Endothelial cell of umbilical vein (primary cell): Measurements from ENCODE around the gene ARHGAP45. TPM values are rescaled to one million over a fixed set of nuclear protein-coding genes. Genes with fewer than 3 reads are reported as not detected.

Experiments used
- BruUV-seq: library from RNA; stranded (reverse); fragments of 400-500 nt; replicated peaks from 2 replicates; lab custom pipeline; 2021; lab: Mats Ljungman, UMichigan
- CTCF ChIA-PET: fragments of 300-600, 350-600 bp; sonication (Branson Sonifier 250); formaldehyde crosslinking; loops from one replicate; lab custom pipeline; 2021; ENCODE audit warnings: antibody characterized with exemption, inconsistent platforms; lab: Charles Lee
- POLR2A ChIA-PET: fragments of 300-600, 350-600 bp; sonication (Branson Sonifier 250); formaldehyde crosslinking; loops from one replicate; lab custom pipeline; 2021; ENCODE audit warnings: antibody characterized with exemption, inconsistent platforms; lab: Charles Lee
- DNase-seq: peaks from one replicate; pipeline ENCODE4 v3.0.0-alpha.2; 2011; ENCODE audit warnings: low read depth, low spot score
- FAIRE-seq: peaks from 2 replicates; lab custom pipeline; 2011; peaks lifted over from hg19 to GRCh38; lab: Jason Lieb, UNC
- H2AFZ ChIP-seq: 2 replicates; pipeline ENCODE4 v1.6.0; 2012; ENCODE audit warnings: low read depth, low read length, control low read depth, inconsistent platforms
- H3K27ac ChIP-seq: 2 replicates; pipeline ENCODE4 v1.5.1; 2011; ENCODE audit warnings: low read depth, mild to moderate bottlenecking, control low read depth, low read length, moderate library complexity; ENCODE audit not compliant: insufficient read depth
- H3K27me3 ChIP-seq, 2 experiments: 2 replicates each; pipeline versions ENCODE4 v1.6.0 to v1.6.1; 2011; ENCODE audit warnings: low read length in 2 of 2, mixed read lengths in 1 of 2; ENCODE audit not compliant: control insufficient read depth in 2 of 2, insufficient read depth in 2 of 2
- H3K36me3 ChIP-seq, 2 experiments: 2 replicates in 1 of 2; 3 replicates in 1 of 2; pipeline ENCODE4 v1.5.1; 2011; ENCODE audit warnings: low read length in 2 of 2, mild to moderate bottlenecking in 1 of 2, moderate library complexity in 1 of 2; ENCODE audit not compliant: control insufficient read depth in 2 of 2, insufficient read depth in 2 of 2; ENCODE audit errors: extremely low read depth in 1 of 2
- H3K4me1 ChIP-seq: 3 replicates; pipeline ENCODE4 v1.5.1; 2011; ENCODE audit warnings: mild to moderate bottlenecking, low read length; ENCODE audit not compliant: control insufficient read depth, insufficient read depth; ENCODE audit errors: extremely low read depth
- H3K4me2 ChIP-seq: 2 replicates; pipeline ENCODE4 v1.6.1; 2011; ENCODE audit warnings: low read length, control low read depth, mixed read lengths; ENCODE audit not compliant: insufficient read depth
- H3K4me3 ChIP-seq, 3 experiments: fragments of 200-600 bp in 1 of 3; sonication (generic), shearing (Covaris generic) in 1 of 3; replicated peaks in 1 of 3; 2 replicates each; pipeline ENCODE4 v1.5.1; 2011 to 2016; ENCODE audit warnings: control low read depth in 3 of 3, low read length in 3 of 3, mild to moderate bottlenecking in 2 of 3, inconsistent platforms in 1 of 3, low read depth in 1 of 3, moderate library complexity in 1 of 3; ENCODE audit not compliant: insufficient read depth in 1 of 3
- H3K79me2 ChIP-seq: 2 replicates; pipeline ENCODE4 v1.6.0; 2012; ENCODE audit warnings: low read length, inconsistent platforms; ENCODE audit not compliant: control insufficient read depth, insufficient read depth
- H3K9ac ChIP-seq: replicated peaks from 2 replicates; pipeline ENCODE3; 2011; ENCODE audit warnings: low read length, control low read depth; ENCODE audit not compliant: insufficient read depth; ENCODE audit errors: extremely low read depth
- H3K9me1 ChIP-seq: replicated peaks from 3 replicates; pipeline ENCODE4 v1.6.0; 2011; ENCODE audit warnings: mild to moderate bottlenecking, low read length; ENCODE audit not compliant: control insufficient read depth, insufficient read depth; ENCODE audit errors: extremely low read depth
- H3K9me3 ChIP-seq: replicated peaks from 2 replicates; pipeline ENCODE4 v1.5.1; 2012; ENCODE audit warnings: low read length, inconsistent platforms; ENCODE audit not compliant: control insufficient read depth, insufficient read depth
- H4K20me1 ChIP-seq: replicated peaks from 2 replicates; pipeline ENCODE3; 2011; ENCODE audit warnings: mild to moderate bottlenecking, low read length; ENCODE audit not compliant: control insufficient read depth, insufficient read depth; ENCODE audit errors: extremely low read depth
- EZH2 ChIP-seq: IDR thresholded peaks from 2 replicates; pipeline ENCODE4 v1.6.1; 2012; ENCODE audit warnings: borderline replicate concordance, low read depth, mild to moderate bottlenecking, moderate library complexity, low read length, inconsistent platforms; ENCODE audit not compliant: severe bottlenecking
- FOS ChIP-seq: IDR thresholded peaks from 2 replicates; pipeline ENCODE4 v1.6.1; 2011; ENCODE audit warnings: mild to moderate bottlenecking, low read length, moderate library complexity, borderline replicate concordance; ENCODE audit not compliant: insufficient read depth
- GATA2 ChIP-seq: IDR thresholded peaks from 2 replicates; pipeline ENCODE4 v1.7.0; 2011; ENCODE audit warnings: low read depth, mild to moderate bottlenecking, moderate library complexity, mixed read lengths, low read length; ENCODE audit not compliant: insufficient read length, insufficient read depth
- JUN ChIP-seq: IDR thresholded peaks from 2 replicates; pipeline ENCODE4 v1.6.1; 2011; ENCODE audit warnings: borderline replicate concordance, low read depth; ENCODE audit not compliant: insufficient read length, insufficient read depth
- MYC ChIP-seq: IDR thresholded peaks from one replicate; pipeline ENCODE4 v1.6.1; 2011; ENCODE audit warnings: mild to moderate bottlenecking, low read depth, low read length
- POLR2A ChIP-seq: IDR thresholded peaks from 2 replicates; pipeline ENCODE4 v1.6.1; 2012; ENCODE audit warnings: low read depth, mild to moderate bottlenecking, control low read depth, low read length
- POLR2AphosphoS5 ChIP-seq: IDR thresholded peaks from 2 replicates; pipeline ENCODE4 v1.6.1; 2012; ENCODE audit warnings: low read depth, mild to moderate bottlenecking, control low read depth, low read length, moderate library complexity; ENCODE audit not compliant: insufficient read depth
- dilution Hi-C: fragments of 300-500 bp; cut with MboI; formaldehyde crosslinking; loops from one replicate; pipeline ENCODE4 v1.15.0; 2019; ENCODE audit warnings: low sequenced_read_pairs; ENCODE audit not compliant: extremely low pct_ligation_motif_present
- intact Hi-C: fragments of 100-400 bp; cut with micrococcal nuclease; formaldehyde crosslinking; loops from one replicate; pipeline ENCODE4 v1.10.0; 2022
- polyA plus RNA-seq, 4 experiments: library from polyadenylated mRNA; depleted of rRNA in 3 of 4; stranded (reverse) in 3 of 4; unstranded in 1 of 4; fragments of >200 nt; gene quantifications; 2 replicates each; pipeline versions ENCODE4 v1.2.1 to v1.2.3, GENCODE V29; 2011 to 2012; ENCODE audit warnings: missing spikeins in 1 of 4
- total RNA-seq: library from RNA; stranded (reverse); gene quantifications from 2 replicates; pipeline ENCODE4 v1.2.3, GENCODE V29; 2021
- TF ChIP-seq, protein P1 (sequence below): IDR thresholded peaks from 2 replicates; pipeline ENCODE4 v1.6.1; 2011; ENCODE audit not compliant: insufficient read depth, insufficient read length
- TF ChIP-seq, protein P2 (sequence below), 2 donors: IDR thresholded peaks; 1 replicate in 1 of 2; 2 replicates in 1 of 2; pipeline ENCODE4 v1.5.1; 2011; ENCODE audit warnings: low read length in 2 of 2, mild to moderate bottlenecking in 2 of 2, moderate library complexity in 2 of 2, control low read depth in 1 of 2, inconsistent platforms in 1 of 2, low read depth in 1 of 2; ENCODE audit not compliant: insufficient read depth in 1 of 2; ENCODE audit errors: extremely low read depth in 1 of 2

Gene ARHGAP45
- total and polyA plus RNA-seq, 2 donors (not counting 3 experiments of a cell fraction or from before 2014, with no cell fraction given) = 7.5 to 10.4 TPM

DNA sequence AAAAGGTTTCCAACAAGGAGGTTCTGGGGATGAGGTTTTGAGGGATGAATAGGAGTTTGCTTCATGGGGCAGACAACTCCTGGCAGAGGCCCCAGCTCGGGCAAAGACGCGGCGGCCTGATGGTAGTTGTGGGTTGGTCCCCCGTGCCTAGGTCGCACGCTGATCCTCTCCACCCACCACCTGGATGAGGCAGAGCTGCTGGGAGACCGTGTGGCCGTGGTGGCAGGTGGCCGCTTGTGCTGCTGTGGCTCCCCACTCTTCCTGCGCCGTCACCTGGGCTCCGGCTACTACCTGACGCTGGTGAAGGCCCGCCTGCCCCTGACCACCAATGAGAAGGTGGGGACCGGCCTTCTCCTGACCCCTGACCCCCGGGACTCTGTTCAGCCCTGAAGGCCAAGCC is 15.2 kb upstream of the ARHGAP45 start:
- no peaks in the 10 kb centered on the region for H3K36me3 ChIP-seq
- intact Hi-C loops = no loop called here
- FAIRE-seq (no peak), DNase-seq (no peak)
- H3K9me1 ChIP-seq = no peaks in the 10 kb centered on the region
- H3K27me3 ChIP-seq = no peaks in the 10 kb centered on the region
- H2AFZ ChIP-seq = no peak overlapping the region
- ChIA-PET POLR2A (no interaction called here), CTCF (no interaction called here)
- TF ChIP-seq, protein P1, sequence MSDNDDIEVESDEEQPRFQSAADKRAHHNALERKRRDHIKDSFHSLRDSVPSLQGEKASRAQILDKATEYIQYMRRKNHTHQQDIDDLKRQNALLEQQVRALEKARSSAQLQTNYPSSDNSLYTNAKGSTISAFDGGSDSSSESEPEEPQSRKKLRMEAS = no peak
- no peak for TF ChIP-seq MYC
- TF ChIP-seq FOS = no peak
- TF ChIP-seq JUN = no peak
- no peak for TF ChIP-seq POLR2A
- TF ChIP-seq POLR2AphosphoS5 = no peak
- TF ChIP-seq, protein P2, sequence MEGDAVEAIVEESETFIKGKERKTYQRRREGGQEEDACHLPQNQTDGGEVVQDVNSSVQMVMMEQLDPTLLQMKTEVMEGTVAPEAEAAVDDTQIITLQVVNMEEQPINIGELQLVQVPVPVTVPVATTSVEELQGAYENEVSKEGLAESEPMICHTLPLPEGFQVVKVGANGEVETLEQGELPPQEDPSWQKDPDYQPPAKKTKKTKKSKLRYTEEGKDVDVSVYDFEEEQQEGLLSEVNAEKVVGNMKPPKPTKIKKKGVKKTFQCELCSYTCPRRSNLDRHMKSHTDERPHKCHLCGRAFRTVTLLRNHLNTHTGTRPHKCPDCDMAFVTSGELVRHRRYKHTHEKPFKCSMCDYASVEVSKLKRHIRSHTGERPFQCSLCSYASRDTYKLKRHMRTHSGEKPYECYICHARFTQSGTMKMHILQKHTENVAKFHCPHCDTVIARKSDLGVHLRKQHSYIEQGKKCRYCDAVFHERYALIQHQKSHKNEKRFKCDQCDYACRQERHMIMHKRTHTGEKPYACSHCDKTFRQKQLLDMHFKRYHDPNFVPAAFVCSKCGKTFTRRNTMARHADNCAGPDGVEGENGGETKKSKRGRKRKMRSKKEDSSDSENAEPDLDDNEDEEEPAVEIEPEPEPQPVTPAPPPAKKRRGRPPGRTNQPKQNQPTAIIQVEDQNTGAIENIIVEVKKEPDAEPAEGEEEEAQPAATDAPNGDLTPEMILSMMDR (IDR thresholded peaks at IDR 0.05; ENCODE audit: extremely low read depth in 1 of 2, insufficient read depth in 1 of 2, low read depth in 1 of 2, low read length in 2 of 2) = no peak
- no peak for TF ChIP-seq EZH2
- TF ChIP-seq GATA2 = no peak
- H3K4me2 ChIP-seq = no peak overlapping the region
- H3K9me3 ChIP-seq = no peaks in the 10 kb centered on the region
- no TSS peak for BruUV-seq
- dilution Hi-C loops = no loop called here
- no peak overlapping the region for H3K4me3 ChIP-seq
- H4K20me1 ChIP-seq = no peaks in the 10 kb centered on the region
- H3K79me2 ChIP-seq = no peaks in the 10 kb centered on the region
- no peak overlapping the region for H3K9ac ChIP-seq
- H3K4me1 ChIP-seq = no peaks in the 10 kb centered on the region
- H3K27ac ChIP-seq = no peak overlapping the region
